Endothelial cell of hepatic sinusoid (primary cell): Measurements from ENCODE around the gene RBM48.
"Not testable (repeated sequence)": the region's sequence is repeated elsewhere in the genome, so short reads cannot be mapped to it uniquely, and the experiment has no call there.

ENCODE experiments used
- in situ Hi-C: cut with HindIII; loops from 2 replicates; pipeline ENCODE4 v1.10.0; 2017; ENCODE audit warnings: low sequenced_read_pairs

Gene RBM48

GRCh38 chr7:92528188-92528957 is at the start of gene RBM48, which contains the start of gene PEX1:
Gene RBM48, plus strand, starts transcription at chr7:92528795. Its CDS starts 19 bp downstream, at chr7:92528814.
Gene PEX1, minus strand, starts transcription at chr7:92528520. Its CDS starts 85 bp downstream, at chr7:92528435.
- in situ Hi-C loops = loop anchor here (5.0 kb wide), 1 partner anchor 39 kb away; no protein-coding TSS in a partner anchor

- in situ Hi-C loops = not testable (repeated sequence)
Measured at GRCh38 chr7:92479146-92479545, 49.4 kb upstream of the RBM48 start.

GRCh38 chr7:92483624-92484023 is 45.0 kb upstream of the RBM48 start:
- in situ Hi-C loops = not testable (repeated sequence)

GRCh38 chr7:92484226-92484625 is 44.4 kb upstream of the RBM48 start:
- in situ Hi-C loops = not testable (repeated sequence)

GRCh38 chr7:92485267-92485892 is 43.2 kb upstream of the RBM48 start:
- in situ Hi-C loops = no loop called here

GRCh38 chr7:92485974-92486373 is 42.6 kb upstream of the RBM48 start:
- in situ Hi-C loops = no loop called here

GRCh38 chr7:92487804-92488203 is 40.8 kb upstream of the RBM48 start:
- in situ Hi-C loops = no loop called here

- in situ Hi-C loops = no loop called here
Measured at GRCh38 chr7:92489634-92490033, 39.0 kb upstream of the RBM48 start.

GRCh38 chr7:92496876-92497275 is 31.7 kb upstream of the RBM48 start:
- in situ Hi-C loops = no loop called here

- in situ Hi-C loops = no loop called here
Measured at GRCh38 chr7:92498557-92498956, 30.0 kb upstream of the RBM48 start.

GRCh38 chr7:92503767-92504166 is 24.8 kb upstream of the RBM48 start:
- in situ Hi-C loops = no loop called here

- in situ Hi-C loops = no loop called here
Measured at GRCh38 chr7:92504563-92504962, 24.0 kb upstream of the RBM48 start.

GRCh38 chr7:92506363-92506762 is 22.2 kb upstream of the RBM48 start:
- in situ Hi-C loops = no loop called here

GRCh38 chr7:92508946-92509345 is 19.6 kb upstream of the RBM48 start:
- in situ Hi-C loops = no loop called here

- in situ Hi-C loops = no loop called here
Measured at GRCh38 chr7:92513167-92513902, 15.3 kb upstream of the RBM48 start.

- in situ Hi-C loops = no loop called here
Measured at GRCh38 chr7:92517631-92518030, 11.0 kb upstream of the RBM48 start.

GRCh38 chr7:92520024-92520423 is 8.6 kb upstream of the RBM48 start:
- in situ Hi-C loops = loop anchor here (5.0 kb wide), 1 partner anchor 87 kb away; no protein-coding TSS in a partner anchor

- in situ Hi-C loops = loop anchor here (5.0 kb wide), 1 partner anchor 84 kb away; no protein-coding TSS in a partner anchor
Measured at GRCh38 chr7:92523110-92523509, 5.5 kb upstream of the RBM48 start.

GRCh38 chr7:92527300-92528187 is 1.1 kb upstream of the RBM48 start:
- in situ Hi-C loops = loop anchor here (5.0 kb wide), 1 partner anchor 40 kb away; no protein-coding TSS in a partner anchor

- in situ Hi-C loops = loop anchor here (5.0 kb wide), 1 partner anchor 38 kb away; no protein-coding TSS in a partner anchor
Measured at GRCh38 chr7:92528958-92529264, 316 bp downstream of the RBM48 start.
